Measurements from ENCODE around the gene SGSH.

The SGSH gene

DNA sequence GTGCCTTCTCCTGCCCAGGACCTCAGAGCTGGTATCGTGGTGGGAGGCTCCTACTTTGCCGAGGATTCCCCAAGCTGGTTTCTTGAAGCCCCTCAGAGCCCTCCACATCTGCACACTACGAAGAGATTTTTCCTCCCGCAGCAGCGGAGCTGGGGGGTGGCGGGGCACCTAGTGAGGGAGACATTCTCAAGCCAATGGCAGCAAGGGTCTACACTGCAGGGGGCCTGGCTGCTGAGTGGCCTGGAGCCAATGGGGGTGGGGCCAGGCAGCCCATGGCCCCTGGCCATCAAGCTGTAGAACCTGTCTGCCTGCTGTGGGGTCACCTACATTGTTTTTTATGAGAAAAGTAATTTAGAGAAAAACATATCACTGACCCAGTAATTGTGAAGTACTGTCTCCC lies 5.1 kb upstream of the SGSH start:
- DNase-seq: no peak

DNA sequence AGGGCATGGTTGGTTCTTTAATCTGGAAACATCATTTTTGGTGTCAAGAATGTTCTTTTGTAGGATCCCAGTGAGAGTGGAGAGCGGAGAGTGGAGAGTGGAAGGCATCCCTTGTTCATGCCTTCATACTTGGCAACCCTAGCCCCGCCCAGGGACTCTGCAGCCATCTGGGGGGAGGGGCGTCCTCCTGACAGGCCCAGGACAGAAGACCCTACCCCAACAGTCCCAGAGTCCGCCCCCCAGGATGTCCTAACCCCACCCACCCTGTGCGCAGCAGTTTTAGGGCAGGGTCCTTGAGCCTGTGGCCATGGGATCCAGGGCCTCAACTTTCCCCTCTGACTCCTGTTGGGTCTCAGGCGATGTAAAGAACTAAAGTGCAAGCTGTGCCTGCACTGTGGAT lies 4.5 kb upstream of the SGSH start:
- DNase-seq: no peak

GRCh38 chr17:80223838-80224497 lies 3.8 kb upstream of the SGSH start:
- no peak for DNase-seq

DNA sequence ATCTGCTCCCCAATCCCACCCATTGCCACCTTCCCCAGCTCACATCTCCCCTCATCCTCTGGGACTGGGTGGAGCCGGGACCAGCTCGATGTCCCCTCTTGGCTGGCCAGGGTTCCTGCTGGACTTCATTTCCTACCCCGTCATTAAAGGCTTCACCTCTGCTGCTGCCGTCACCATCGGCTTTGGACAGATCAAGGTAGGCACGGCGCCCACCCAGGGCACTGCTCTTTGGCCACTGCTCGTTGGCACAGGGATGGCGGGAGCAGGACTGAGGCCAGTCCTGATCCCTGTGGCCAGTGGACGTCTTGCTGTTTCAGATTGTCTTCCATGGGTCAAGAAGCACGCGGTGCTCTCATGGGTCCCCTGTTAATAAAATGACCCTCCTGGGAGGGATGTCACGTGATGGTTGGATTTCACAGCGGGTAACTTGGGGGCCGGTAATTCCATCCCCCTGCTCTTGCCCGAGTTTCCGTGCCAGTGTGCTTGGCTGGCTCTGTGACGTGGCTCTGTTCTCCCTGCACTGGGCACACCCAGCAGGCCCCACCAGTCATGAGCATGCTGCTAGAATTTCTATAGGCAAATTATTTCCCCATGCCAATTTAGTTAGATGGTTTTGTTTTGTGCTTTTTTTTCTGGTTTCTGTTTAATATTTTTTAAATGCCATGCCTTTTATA lies 3.1 kb upstream of the SGSH start:
- DNase-seq: no peak

DNA sequence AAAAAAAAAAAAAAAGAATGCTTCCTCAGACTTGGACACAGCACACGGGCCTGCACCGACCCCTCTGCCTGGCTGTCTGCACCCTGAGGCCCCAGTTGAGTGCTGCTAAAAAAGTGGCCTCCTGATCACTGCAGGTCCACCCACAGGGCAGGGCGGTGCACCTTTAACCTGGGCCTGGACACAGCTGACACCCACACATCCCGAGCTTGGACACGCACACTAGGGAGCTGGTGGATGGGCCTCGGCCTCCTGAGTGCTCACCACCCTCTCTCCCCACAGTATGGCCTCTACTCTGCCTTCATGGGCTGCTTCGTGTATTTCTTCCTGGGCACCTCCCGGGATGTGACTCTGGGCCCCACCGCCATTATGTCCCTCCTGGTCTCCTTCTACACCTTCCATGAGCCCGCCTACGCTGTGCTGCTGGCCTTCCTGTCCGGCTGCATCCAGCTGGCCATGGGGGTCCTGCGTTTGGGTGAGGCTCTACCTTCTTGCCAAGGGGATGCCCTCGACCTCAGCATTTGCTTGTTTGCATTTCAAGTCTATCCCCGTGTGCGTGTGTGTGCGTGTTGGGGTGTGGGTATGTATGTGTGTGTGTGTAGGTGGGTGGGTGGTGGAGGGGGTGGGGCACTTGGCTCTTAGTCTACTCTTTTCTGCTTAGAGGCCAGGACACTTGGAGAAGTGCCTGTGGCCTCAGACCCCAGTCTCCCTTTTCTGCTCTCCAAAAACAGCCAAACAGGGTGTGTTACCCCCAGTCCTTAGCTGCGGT lies 2.4 kb upstream of the SGSH start:
- DNase-seq: no peak

- DNase-seq: no peak
Observed at GRCh38 chr17:80221351-80222105, 1.4 kb upstream of the SGSH start.

DNA sequence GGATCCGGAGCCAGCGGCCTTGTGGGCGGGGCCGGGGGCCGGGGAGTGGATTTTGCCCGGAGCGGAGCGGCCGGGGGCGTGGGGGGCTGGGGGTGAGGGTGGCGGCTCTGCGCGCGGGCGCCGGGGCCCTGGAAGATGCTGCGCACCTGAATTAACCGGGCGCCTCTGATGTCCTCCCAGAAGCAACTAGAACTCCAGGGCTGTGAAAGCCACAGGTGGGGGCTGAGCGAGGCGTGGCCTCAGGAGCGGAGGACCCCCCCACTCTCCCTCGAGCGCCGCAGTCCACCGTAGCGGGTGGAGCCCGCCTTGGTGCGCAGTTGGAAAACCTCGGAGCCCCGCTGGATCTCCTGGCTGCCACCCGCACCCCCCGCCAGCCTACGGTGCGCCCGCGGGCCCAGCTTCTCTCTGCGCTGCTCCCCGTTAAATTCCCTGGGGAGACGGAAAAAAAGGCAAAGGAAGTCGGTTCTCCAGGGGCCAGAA lies 643 bp upstream of the SGSH start:
- no peak for DNase-seq

- DNase-seq: no peak
Observed at GRCh38 chr17:80219763-80220053, 425 bp downstream of the SGSH start.

DNA sequence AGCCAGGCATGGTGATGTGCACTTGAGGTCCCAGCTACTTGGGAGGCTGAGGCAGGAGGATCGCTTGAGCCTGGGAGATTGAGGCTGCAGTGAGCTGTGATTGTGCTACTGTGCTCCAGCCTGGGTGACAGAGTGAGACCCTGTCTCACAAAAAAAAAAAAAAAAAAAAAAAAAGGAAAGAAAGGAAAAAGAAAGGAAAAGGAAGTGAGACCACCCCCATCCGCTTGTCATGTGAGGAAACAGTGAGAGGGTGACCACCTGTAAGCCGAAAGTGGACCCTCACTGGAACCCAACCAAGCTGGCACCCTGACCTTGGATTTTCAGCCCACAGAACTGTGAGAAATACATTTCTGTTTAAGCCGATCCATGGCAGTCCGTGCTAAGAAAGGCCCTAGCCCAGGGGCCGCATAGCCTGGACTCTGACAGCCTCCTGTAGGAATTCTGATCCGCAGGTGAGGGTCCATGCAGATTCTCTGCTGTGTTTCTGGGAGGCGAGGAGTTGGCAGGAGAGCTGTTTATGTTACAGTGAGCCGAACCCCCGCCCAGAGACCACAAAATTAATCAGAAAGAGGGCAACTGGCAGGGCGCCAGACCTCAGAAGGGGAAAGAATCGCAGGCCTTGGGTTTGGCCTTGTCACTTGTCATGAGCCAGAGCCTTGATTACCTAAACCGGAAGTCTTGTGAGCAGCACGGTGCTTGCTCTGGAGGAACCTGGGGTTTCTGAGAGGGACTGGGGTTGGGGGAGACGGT lies 945 bp downstream of the SGSH start:
- no peak for DNase-seq

DNA sequence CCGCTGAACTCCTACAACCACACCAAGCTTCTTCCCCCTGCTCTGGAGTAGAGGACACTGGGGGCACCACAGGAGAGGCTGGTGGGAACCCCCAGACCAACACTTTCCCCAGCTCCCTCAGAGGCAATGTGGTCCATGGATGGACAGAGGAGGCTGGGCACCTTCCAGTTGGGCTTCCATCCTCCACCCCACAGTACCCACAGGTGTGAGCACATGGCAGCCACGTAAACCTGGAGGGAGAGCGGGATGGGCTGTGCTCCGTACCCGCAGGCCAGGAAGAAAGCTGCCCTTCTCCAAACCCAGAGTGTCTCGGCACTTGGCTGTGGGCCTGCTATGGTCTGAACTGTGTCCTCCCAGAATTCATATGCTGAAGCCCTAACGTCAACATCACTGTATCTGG lies 1.7 kb downstream of the SGSH start:
- no peak for DNase-seq

DNA sequence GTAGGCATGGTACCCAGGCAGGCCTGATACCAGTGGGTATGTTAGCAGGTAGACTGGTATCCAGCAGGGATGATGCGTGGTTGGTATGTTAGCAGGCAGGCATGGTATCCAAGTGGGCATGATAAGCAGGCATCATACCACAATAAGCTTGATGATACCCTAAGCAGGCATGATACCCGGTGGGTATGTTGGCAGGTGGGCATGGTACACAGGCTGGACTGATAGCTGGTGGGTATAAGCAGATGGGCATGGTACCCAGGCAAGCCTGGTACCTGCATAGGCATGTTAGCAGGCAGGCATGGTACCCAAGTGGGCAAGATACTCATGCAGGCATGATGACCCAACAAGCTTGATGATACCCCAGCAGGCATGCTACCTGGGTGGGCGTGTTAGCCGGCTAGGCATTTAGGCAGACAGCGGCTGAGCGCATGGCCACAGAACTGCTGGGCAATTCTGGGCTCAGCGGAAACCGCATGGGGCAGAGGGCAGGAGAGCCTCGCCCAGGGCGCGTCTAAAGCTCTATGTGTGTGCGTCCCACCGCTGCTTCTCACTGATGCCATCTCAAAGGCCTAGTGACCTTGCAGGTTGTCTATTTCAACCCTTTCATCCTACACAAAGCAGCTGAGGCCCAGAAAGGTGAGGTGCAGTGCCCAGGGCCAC lies 2.3 kb downstream of the SGSH start:
- no peak for DNase-seq

DNA sequence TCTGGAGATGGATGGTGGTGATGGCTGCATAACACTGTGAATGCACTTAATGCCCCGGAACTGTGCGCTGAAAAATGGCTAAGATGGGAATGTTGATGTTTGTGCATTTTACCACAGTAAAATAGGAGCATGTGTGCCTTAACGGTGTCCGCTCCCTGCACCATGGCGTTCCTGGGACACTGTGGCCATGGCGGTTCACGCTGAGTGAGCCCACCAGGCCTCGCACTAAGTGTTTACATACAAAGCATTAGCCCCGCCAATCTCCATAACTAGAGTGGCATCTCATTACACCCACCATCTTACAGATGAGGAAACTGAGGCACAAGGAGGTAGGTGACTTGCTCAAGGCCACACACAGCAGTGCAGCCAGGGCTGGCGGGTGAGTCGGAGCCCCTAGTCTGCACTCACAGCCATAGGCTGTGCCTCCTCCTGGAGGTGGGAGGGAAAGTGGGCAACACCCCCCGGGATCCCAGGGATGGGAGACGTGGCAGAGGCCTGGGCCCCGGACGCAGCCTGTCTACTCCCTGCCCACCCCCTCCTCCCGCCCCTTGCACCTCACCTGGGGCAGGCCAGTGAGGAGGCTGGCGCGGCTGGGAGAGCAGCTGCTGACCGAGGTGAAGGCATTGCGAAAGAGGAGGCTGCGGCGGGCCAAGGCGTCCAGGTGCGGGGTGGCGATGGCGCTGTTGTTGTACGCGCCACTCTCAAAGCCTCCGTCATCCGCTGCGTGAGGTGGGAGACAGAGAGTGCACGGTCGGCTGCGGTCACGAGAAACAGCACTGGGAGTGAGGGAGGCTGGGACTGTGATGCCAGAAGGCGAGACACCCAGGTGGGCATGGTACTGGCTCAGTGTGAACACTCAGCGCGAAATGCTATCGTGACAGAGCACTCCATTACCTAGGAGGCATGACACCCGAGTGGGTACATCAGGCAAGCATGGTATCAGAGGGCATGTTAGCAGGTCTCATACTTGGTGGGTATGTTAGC lies 3.4 kb downstream of the SGSH start:
- DNase-seq: no peak

DNA sequence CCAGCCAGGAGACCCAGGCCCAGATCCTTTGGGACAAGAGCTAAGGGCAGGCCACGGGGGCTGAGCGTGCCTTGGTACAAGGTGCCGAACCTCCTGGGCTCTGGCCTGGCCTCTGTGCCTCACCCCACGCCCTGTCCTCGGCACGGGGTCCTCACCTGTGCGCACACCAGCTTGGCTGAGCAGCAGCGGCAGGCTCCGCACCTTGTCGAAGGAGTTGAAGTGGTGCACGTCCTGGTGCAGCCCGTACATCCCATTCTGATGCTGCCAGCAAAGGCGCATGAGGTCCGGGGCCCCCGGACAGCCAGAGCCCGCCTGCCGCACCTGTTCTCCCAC lies 5.3 kb downstream of the SGSH start:
- DNase-seq: no peak

GRCh38 chr17:80214012-80214877 lies 5.9 kb downstream of the SGSH start:
- no peak for DNase-seq

DNA sequence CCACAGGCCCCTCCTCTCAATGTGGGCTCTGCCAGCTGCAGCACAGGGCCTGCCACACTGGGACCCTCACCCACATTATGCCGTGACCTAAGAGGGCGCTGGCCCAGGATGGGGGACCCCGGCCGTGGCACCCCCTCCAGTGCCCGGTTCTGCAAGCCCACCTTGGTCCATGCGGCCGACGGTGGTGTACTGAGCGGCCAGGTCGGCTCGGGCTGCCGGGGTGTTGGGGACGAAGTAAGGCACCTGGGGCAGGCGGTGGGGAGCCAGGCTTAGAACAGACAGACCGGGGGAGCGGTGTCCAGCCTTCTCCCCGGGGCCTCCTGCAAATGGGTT lies 6.5 kb downstream of the SGSH start:
- no peak for DNase-seq

DNA sequence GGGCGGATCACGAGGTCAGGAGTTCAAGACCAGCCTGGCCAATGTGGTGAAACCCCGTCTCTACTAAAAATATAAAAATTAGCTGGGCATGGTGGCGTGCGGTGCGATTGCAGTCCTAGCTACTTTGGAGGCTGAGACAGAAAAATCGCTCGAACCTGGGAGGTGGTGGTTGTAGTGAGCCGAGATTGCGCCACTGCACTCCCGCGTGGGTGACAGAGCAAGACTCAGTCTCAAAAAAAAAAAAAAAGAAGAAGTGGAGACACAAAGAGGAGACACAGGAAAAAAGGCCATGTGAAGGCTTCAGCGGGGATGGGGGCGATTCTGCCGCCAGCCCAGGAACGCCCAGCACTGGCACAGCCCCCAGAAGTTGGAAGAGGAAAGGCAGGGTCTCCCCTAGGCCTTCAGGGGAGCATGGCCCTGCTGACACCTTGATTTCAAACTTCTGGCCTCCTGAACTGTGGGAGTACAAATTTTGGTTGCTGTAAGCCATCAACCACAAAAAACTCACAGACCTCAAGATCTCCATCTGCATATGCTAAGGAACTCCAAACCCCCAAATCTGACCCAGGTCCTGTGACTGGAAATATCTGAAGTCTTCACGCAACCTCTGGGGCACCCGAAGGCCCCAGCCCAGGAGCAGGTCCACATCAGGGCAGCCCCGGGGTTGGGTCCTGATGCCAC lies 7.0 kb downstream of the SGSH start:
- DNase-seq: no peak

- no peak for DNase-seq
Observed at GRCh38 chr17:80212511-80212910, 7.6 kb downstream of the SGSH start.

DNA sequence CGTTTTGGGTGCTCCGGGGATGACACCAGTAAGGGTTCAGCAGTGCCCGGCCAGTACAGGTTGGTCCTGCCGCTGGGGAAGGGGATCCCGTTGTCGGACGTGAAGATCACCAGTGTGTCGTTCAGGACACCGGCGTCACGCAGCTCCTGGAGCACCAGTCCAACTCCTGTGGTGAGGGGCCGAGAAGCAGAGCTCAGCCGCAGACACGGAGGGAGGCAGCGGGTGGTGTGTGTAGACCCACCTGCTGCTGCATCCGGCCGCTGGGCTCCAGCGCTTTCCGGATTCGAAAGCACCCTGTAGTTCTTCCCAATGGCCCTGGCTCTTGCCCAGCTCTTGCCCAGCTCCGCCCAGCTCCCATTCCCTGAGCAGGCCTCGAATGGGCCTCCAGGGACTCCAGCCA lies 8.0 kb downstream of the SGSH start:
- no peak for DNase-seq

DNA sequence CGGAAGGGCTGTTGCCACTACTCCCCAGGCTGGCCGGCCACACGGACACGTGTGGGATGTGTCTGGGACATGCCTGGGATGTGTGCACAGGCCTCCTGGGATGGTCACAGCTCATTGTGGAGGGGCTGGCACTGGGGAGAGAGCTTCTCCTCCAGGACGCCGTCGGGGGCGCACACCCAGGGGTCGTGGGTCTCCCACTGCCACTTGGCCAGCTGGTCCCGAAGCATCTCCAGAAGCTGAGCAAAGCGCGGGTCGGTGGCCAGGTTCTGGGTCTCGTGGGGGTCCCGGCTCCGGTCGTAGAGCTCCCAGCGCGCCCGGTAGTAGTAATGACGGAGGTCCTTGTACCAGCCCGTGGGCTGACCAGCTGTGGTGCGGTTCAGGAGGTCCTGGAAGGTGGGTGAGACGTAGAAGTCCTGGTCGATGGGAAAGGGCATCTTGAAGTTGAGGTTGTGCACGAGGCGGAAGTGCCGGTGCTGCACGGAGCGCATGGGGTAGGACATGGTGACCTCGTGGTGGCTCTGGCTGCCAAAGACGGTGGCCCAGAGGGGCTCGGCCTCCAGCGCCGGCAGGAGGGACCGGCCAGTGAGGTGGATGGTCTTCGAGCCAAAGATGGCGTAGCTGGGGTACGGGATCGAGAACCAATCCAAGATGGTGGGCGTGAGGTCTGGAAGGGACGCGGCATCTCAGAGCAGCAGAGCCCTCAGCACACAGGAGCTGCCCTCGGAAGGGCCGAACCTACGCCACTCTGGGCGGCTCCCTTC lies 9.6 kb downstream of the SGSH start:
- no peak for DNase-seq
